Naive thymus-derived CD8-positive, alpha-beta T cell (primary cell): ENCODE measurements around the gene FREM3. TPM values are rescaled to one million over a fixed set of nuclear protein-coding genes. Genes with fewer than 3 reads are reported as not detected.
"Not testable (repeated sequence)": the region's sequence is repeated elsewhere in the genome, so short reads cannot be mapped to it uniquely, and the experiment has no call there.

Experiments
- ATAC-seq, 2 donors: fragments of 150-1000 bp; cut with Tn5 transposase in 1 of 2; sonication (Bioruptor Pico), chemical (Tn5 transposase) in 1 of 2; 1 replicate in 1 of 2; 2 replicates in 1 of 2; pipeline ENCODE4 v1.10.0; 2021; ENCODE audit warnings: mild to moderate bottlenecking in 2 of 2, moderate library complexity in 2 of 2
- POLR2A ChIA-PET: fragments of 350-600 bp; sonication (Branson Sonifier 250); formaldehyde crosslinking; loops from one replicate; lab custom pipeline; 2021; ENCODE audit warnings: antibody characterized with exemption; lab: Charles Lee
- DNase-seq, 10 donors: peaks; one replicate each; pipeline versions ENCODE4 v3.0.0 to v3.0.0-alpha.2; 2020 to 2022
- H3K27ac Mint-ChIP-seq, 10 donors: one replicate each; pipeline ENCODE4 v1.8.0; 2020 to 2022; ENCODE audit warnings: mild to moderate bottlenecking in 10 of 10, mixed read lengths in 10 of 10, moderate library complexity in 4 of 10, inconsistent platforms in 1 of 10
- H3K27me3 Mint-ChIP-seq, 5 donors: one replicate each; pipeline ENCODE4 v1.8.0; 2021 to 2022; ENCODE audit warnings: mixed read lengths in 5 of 5
- H3K36me3 Mint-ChIP-seq, 3 donors: one replicate each; pipeline ENCODE4 v1.8.0; 2020 to 2022; ENCODE audit warnings: mixed read lengths in 3 of 3, mild to moderate bottlenecking in 2 of 3, inconsistent platforms in 1 of 3
- H3K4me1 Mint-ChIP-seq, 4 donors: one replicate each; pipeline ENCODE4 v1.8.0; 2021 to 2022; ENCODE audit warnings: mixed read lengths in 4 of 4
- H3K4me3 Mint-ChIP-seq, 10 donors: one replicate each; pipeline ENCODE4 v1.8.0; 2020 to 2022; ENCODE audit warnings: mild to moderate bottlenecking in 10 of 10, mixed read lengths in 10 of 10, moderate library complexity in 6 of 10, inconsistent platforms in 1 of 10
- H3K9me3 Mint-ChIP-seq, 9 donors: one replicate each; pipeline ENCODE4 v1.8.0; 2020 to 2022; ENCODE audit warnings: mixed read lengths in 9 of 9, mild to moderate bottlenecking in 3 of 9, inconsistent platforms in 1 of 9, moderate library complexity in 1 of 9
- polyA plus RNA-seq, 3 donors: library from polyadenylated mRNA; unstranded; fragments of 300-500 nt; fragmentation: Illumina TruSeq; gene quantifications; one replicate each; pipeline ENCODE4 v1.2.3, GENCODE V29; 2021
- total RNA-seq, 8 experiments: library from RNA in 2 of 8; stranded (reverse) in 2 of 8; gene quantifications; one replicate each; pipeline ENCODE4 v1.2.3 and lab custom pipeline; 2021 to 2026

The FREM3 gene
- total and polyA plus RNA-seq, 5 experiments from 2014 or later = not detected

DNA sequence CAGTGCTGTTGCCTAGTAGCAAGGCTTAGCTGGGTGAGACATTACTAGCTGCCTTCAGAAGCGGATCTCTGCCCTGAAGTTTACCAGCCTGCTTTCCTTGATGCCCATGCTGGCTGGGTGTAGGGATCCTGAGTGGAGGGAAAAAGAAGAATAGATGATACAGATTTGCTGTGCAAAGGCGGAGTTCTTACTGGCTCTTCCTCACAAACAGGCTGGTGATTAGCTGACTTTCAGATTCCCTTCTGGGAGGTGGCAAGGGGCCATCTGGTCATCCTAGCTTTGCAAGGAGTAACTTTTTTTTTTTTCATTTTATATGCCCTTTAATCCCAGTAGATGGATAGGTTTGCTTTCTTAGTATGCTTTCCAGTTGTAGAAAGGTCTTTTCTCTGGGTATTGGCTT is 142.2 kb downstream of the FREM3 start:
- no peaks in the 10 kb centered on the region for H3K9me3 Mint-ChIP-seq
- peaks cover 15 to 27% (median 20%) of the 10 kb centered on the region in 4 donors for H3K4me1 Mint-ChIP-seq
- DNase-seq (no peak), ATAC-seq (no peak)
- peak overlapping the region in 9 of 10 donors; percentile 24 to 95 (median 91) for H3K27ac Mint-ChIP-seq
- H3K27me3 Mint-ChIP-seq = no peaks in the 10 kb centered on the region
- POLR2A ChIA-PET = interaction anchor here (0.7 to 2.7 kb wide), 2 partner anchors 45 to 297 kb away, joined by 3 to 18 read pairs; partner anchors contain the start of gene SMARCA5
- peaks cover 0 to 11% (median 4%) of the 10 kb centered on the region in 3 donors for H3K36me3 Mint-ChIP-seq
- H3K4me3 Mint-ChIP-seq = peak overlapping the region in 7 of 10 donors; percentile 89 to 98 (median 92)

DNA sequence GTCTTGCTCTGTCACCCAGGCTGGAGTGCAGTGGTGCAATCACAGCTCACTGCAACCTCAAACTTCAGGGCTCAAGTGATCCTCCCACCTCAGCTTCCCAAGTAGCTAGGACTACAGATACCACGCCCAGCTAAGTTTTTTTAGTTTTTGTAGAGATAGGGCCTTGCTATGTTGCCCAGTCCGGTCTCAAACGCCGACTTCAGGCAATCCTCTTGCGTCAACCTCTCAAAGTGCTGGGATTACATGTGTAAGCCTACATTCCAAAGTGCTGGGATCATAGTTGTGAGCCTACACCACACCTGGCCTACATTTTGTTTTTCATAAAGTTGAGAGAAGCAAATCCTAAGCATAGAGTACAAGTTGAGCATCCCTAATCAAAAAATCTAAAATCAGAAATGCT is 144.8 kb downstream of the FREM3 start:
- no peaks in the 10 kb centered on the region for H3K9me3 Mint-ChIP-seq
- POLR2A ChIA-PET = no interaction called here

DNA sequence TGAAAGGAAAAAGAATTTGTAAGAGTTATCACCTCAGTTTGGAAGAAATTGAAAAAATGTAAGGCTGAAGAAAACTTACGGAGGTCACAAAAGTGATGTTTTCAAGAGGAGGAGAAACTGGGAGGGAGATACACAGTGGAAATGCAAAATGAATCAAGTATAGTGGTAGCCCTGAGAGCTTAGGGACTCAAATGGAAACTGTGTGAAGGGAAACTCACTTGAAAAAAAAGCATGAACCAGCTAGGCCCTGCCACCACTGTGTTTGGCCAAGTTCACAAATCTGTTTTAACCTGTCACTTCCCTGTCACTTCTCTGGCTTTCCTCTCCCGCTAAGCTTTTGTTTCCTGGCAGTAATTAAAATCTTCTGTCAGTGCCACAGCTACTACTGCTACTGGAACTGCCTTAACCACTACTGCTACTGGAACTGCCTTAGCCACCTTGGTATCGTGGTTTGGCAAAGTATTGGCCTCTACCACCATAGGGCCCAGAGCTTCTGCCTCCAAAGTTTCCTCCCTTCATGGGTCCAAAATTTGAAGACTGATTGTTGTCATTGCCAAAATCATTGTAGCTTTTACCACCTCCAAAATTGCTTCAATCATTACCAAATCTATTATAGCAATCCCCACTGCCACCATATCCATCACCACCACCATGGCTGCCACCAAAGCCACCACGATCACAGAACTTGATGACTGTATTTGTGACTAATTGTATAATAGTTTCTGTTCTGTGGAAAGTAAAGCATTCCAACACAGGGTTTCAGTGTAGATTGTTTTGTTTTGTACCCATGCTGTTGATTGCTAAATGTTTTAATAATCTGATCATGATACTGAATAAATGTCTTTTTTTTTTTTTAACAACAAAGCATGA is 145.5 kb downstream of the FREM3 start:
- no peak overlapping the region for H3K4me3 Mint-ChIP-seq
- POLR2A ChIA-PET = no interaction called here
- peaks cover 10 to 21% (median 15%) of the 10 kb centered on the region in 4 donors for H3K4me1 Mint-ChIP-seq
- H3K27ac Mint-ChIP-seq = peak overlapping the region in 4 of 10 donors; percentile 27 to 70 (median 40)
- no peaks in the 10 kb centered on the region for H3K9me3 Mint-ChIP-seq
- DNase-seq (no peak), ATAC-seq (no peak)
- peaks cover 0 to 40% (median 5%) of the 10 kb centered on the region in 3 donors for H3K36me3 Mint-ChIP-seq
- no peaks in the 10 kb centered on the region for H3K27me3 Mint-ChIP-seq

More for the DNA sequence above, 144.8 kb downstream of the FREM3 start:
- DNase-seq = no peak
- Mint-ChIP-seq H3K27me3 (no peaks in the 10 kb centered on the region), H3K27ac (no peak overlapping the region), H3K36me3 (peaks cover 0 to 34% (median 5%) of the 10 kb centered on the region in 3 donors), H3K4me3 (no peak overlapping the region), H3K4me1 (peaks cover 12 to 23% (median 20%) of the 10 kb centered on the region in 4 donors)
- no peak for ATAC-seq

DNA sequence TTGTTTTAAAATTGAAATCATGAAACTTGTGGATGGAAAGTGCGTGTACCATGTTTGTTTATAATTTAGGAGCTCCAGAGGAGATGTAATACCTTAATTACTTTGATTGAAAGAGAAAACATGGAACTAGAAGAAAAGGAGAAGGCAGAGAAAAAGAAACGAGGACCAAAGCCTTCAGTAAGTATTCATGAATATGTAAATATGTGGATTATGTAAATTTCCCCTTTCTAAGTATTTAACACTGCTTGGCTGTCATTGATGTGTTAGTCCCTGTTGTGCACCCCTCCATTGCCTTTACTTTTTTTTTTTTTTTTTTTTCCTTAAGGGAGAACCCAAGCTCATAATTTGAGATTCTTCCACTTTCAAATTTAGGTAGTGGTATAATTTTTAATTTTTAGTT is 150.5 kb downstream of the FREM3 start:
- H3K36me3 Mint-ChIP-seq = peaks cover 7 to 87% (median 19%) of the 10 kb centered on the region in 3 donors
- ATAC-seq (no peak), DNase-seq (no peak)
- peak overlapping the region in 4 of 10 donors; percentile 50 to 63 (median 61) for H3K27ac Mint-ChIP-seq
- POLR2A ChIA-PET = no interaction called here
- H3K9me3 Mint-ChIP-seq = no peaks in the 10 kb centered on the region
- no peak overlapping the region for H3K4me3 Mint-ChIP-seq
- H3K4me1 Mint-ChIP-seq = peaks cover 0 to 12% (median 5%) of the 10 kb centered on the region in 4 donors
- no peaks in the 10 kb centered on the region for H3K27me3 Mint-ChIP-seq

DNA sequence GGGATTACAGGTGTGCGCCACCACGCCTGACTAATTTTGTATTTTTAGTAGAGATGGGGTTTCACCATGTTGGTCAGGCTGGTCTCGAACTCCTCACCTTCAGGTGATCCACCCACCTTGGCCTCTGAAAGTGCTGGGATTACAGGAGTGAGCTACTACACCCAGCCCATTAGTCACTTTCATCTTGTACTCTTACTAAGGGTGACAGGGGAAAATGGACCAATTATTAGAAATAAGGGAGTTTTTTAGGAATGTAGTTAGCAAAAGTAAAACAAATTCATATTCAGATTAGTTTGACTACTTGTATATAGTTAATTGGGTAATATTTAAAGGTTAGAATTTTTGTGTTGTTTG is 160.8 kb downstream of the FREM3 start:
- H3K36me3 Mint-ChIP-seq = peaks cover 15 to 93% (median 31%) of the 10 kb centered on the region in 3 donors
- POLR2A ChIA-PET = no interaction called here
- DNase-seq = no peak
- H3K27me3 Mint-ChIP-seq = no peaks in the 10 kb centered on the region
- no peak overlapping the region for H3K4me3 Mint-ChIP-seq
- no peaks in the 10 kb centered on the region for H3K9me3 Mint-ChIP-seq
- H3K27ac Mint-ChIP-seq = peak overlapping the region in 1 of 10 donors; percentile 36
- no peak for ATAC-seq
- peaks cover 6 to 23% (median 17%) of the 10 kb centered on the region in 4 donors for H3K4me1 Mint-ChIP-seq

DNA sequence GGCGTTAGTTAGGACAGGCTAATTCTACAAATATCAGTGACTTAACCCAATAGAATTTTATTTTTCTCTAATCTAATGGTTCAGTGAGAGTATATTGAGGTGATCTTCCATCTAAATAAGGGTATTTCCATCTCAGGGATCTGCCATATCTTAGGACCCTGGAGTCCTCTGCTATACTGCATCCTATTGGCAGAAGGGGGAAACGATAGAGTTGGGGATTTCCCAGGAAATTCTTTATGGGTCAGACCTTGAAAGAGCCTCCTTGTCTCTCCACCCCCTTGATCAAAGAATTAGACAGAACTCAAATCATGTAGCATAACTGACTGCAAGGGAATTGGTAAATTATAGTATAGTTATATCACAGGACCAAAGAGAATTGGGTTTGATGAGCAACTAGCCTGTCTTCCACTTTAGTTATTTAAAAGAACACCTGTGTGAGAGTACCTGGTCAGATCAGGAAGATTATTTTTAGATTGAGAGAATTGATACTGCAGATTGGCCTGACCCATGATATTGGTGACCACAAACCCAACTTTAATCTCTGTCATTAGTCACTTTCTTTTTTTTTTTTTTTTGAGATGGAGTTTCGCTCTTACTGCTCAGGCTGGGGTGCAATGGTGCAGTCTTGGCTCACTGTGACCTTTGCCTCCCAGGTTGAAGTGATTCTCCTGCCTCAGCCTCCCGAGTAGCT is 161.4 kb downstream of the FREM3 start:
- peaks cover 6 to 23% (median 17%) of the 10 kb centered on the region in 4 donors for H3K4me1 Mint-ChIP-seq
- DNase-seq (no peak), ATAC-seq (peak in 1 of 2 donors; percentile 84)
- no peaks in the 10 kb centered on the region for H3K9me3 Mint-ChIP-seq
- no peak overlapping the region for H3K4me3 Mint-ChIP-seq
- no peaks in the 10 kb centered on the region for H3K27me3 Mint-ChIP-seq
- peaks cover 15 to 93% (median 31%) of the 10 kb centered on the region in 3 donors for H3K36me3 Mint-ChIP-seq
- POLR2A ChIA-PET = no interaction called here
- peak overlapping the region in 8 of 10 donors; percentile 0 to 67 (median 28) for H3K27ac Mint-ChIP-seq

DNA sequence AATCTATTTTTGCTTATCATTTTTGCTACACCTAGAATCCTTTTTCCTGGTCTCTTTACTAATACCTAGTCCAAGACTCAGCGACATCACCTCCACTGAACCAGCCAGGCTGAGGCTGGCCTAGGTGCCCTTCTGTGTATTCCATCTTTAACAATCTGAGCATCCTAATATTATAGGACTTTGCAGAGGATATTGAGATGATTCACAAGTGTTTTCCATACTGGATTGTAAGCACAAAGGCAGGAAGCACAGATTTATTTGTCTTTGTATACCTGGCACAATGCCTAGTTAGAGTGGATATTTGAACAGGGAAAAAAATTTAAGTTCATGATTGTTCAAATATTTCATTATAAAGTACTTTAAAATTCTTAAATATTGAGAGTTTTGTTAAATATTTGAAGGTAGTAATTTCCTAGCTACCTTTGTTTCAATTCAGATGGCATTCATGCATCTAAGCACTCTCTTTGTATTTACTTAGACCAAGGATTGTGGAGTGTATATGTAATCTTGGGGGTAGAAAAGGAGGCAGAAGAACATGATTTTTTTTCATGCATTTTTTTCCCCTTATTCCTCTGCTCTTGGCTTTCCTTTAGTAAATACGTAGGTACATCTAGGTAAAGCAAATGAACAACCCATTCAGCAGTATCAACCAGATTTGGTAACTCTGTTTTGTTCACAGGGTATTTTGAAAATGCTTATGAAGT is 168.5 kb downstream of the FREM3 start:
- no peak for DNase-seq
- peaks cover 0 to 96% (median 23%) of the 10 kb centered on the region in 3 donors for H3K36me3 Mint-ChIP-seq
- H3K27ac Mint-ChIP-seq = peak overlapping the region in 5 of 10 donors; percentile 16 to 60 (median 23)

DNA sequence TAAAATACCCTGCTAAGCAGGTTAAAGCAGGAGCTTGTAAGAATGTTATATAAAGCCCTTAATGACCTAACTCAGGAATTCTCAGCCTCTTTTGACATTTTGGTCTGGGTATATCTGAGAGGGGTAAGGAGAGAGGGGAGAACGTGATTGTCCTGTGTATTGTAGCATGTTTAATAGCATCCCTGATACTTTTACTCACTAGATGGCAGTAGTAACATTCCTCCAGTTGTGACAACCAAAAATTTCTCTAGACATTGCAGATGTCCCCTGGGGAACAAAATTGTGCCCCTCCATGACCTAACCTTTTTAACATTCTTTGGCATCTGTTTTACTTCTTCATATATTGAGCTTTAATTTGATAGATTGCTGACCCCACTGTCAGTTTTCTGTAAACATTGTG is 169.1 kb downstream of the FREM3 start:
- peaks cover 10 to 28% (median 18%) of the 10 kb centered on the region in 4 donors for H3K4me1 Mint-ChIP-seq
- peak overlapping the region in 4 of 10 donors; percentile 16 to 53 (median 20) for H3K27ac Mint-ChIP-seq
- DNase-seq = no peak

More for the DNA sequence above, 168.5 kb downstream of the FREM3 start:
- no peaks in the 10 kb centered on the region for H3K27me3 Mint-ChIP-seq
- H3K9me3 Mint-ChIP-seq = no peaks in the 10 kb centered on the region
- H3K4me1 Mint-ChIP-seq = peaks cover 10 to 25% (median 16%) of the 10 kb centered on the region in 4 donors
- no peak for ATAC-seq
- POLR2A ChIA-PET = no interaction called here
- peak overlapping the region in 1 of 10 donors; percentile 7 for H3K4me3 Mint-ChIP-seq

DNA sequence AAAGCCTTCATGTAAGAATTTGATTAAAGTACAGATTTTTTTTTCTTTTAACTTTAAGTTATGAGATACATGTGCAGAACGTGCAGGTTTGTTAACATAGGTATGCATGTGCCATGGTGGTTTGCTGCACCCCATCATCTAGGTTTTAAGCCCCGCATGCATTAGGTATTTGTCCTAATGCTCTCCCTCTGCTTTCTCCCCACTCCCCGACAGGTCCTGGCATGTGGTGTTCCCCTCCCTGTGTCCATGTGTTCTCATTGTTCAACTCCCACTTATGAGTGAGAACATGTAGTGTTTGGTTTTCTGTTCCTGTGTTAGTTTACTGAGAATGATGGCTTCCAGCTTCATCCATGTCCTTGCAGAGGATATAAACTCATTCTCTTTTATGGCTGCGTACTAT is 172.4 kb downstream of the FREM3 start:
- DNase-seq, H3K27me3 Mint-ChIP-seq, H3K4me3 Mint-ChIP-seq, ATAC-seq, H3K9me3 Mint-ChIP-seq, POLR2A ChIA-PET: not testable (repeated sequence)
- H3K27ac Mint-ChIP-seq = peak overlapping the region in 4 of 10 donors; percentile 7 to 73 (median 26)
- H3K4me1 Mint-ChIP-seq = peaks cover 16 to 40% (median 25%) of the 10 kb centered on the region in 4 donors
- peaks cover 0 to 93% (median 26%) of the 10 kb centered on the region in 3 donors for H3K36me3 Mint-ChIP-seq

More for the DNA sequence above, 169.1 kb downstream of the FREM3 start:
- H3K9me3 Mint-ChIP-seq = no peaks in the 10 kb centered on the region
- POLR2A ChIA-PET = no interaction called here
- peak in 1 of 2 donors; percentile 35 for ATAC-seq
- peaks cover 0 to 96% (median 27%) of the 10 kb centered on the region in 3 donors for H3K36me3 Mint-ChIP-seq
- no peaks in the 10 kb centered on the region for H3K27me3 Mint-ChIP-seq
- H3K4me3 Mint-ChIP-seq = no peak overlapping the region

Other genes with a start within 250 kb of the FREM3 start
- gene SMARCA5, start 187.0 kb downstream of the FREM3 start, total RNA-seq = 10 to 100 TPM; 52.9 to 54.7 TPM
- gene SMARCA5, start 187.0 kb downstream of the FREM3 start, polyA plus RNA-seq = 10 to 100 TPM; 19.1 to 34.0 (median 24.6) TPM
- 1 to 10 TPM; 5.6 to 5.7 TPM for gene GYPE, start 204.9 kb upstream of the FREM3 start, total RNA-seq
- gene GYPE, start 204.9 kb upstream of the FREM3 start, polyA plus RNA-seq = 1 to 10 TPM; 2.6 to 5.9 (median 5.6) TPM